Neural cell (in vitro differentiated cells): ENCODE measurements around the gene PNLIP. TPM values are rescaled to one million over a fixed set of nuclear protein-coding genes. Genes with fewer than 3 reads are reported as not detected.

Experiments
- H2AFZ ChIP-seq: fragments of 200-600, 300-800 bp; sonication (generic), shearing (Covaris generic); 2 replicates; pipeline ENCODE4 v1.6.0; 2014; ENCODE audit warnings: low read depth, mild to moderate bottlenecking, antibody characterized with exemption, low read length, moderate library complexity
- H3F3A ChIP-seq: fragments of 200-600 bp; shearing (Covaris generic); 2 replicates; pipeline ENCODE4 v1.6.1; 2016; ENCODE audit warnings: mild to moderate bottlenecking, moderate library complexity, mixed read lengths, antibody characterized with exemption, low read length; ENCODE audit not compliant: insufficient read depth, poor library complexity, severe bottlenecking
- H3K27ac ChIP-seq: fragments of 200-600, 300-800 bp; sonication (generic), shearing (Covaris generic); 2 replicates; pipeline ENCODE4 v1.5.1; 2014; ENCODE audit warnings: mild to moderate bottlenecking, low read length, moderate library complexity
- H3K27me3 ChIP-seq: fragments of 300-800, 200-600 bp; sonication (generic), shearing (Covaris generic); 2 replicates; pipeline ENCODE4 v1.6.0; 2014; ENCODE audit warnings: mild to moderate bottlenecking, low read depth, low read length, moderate library complexity; ENCODE audit not compliant: insufficient read depth
- H3K36me3 ChIP-seq: fragments of 300-800, 200-600 bp; sonication (generic), shearing (Covaris generic); 2 replicates; pipeline ENCODE4 v1.5.1; 2014; ENCODE audit warnings: mild to moderate bottlenecking, antibody characterized with exemption, low read length, moderate library complexity; ENCODE audit not compliant: insufficient read depth
- H3K4me2 ChIP-seq: fragments of 300-800, 200-600 bp; sonication (generic), shearing (Covaris generic); 2 replicates; pipeline ENCODE4 v1.6.0; 2014; ENCODE audit warnings: mild to moderate bottlenecking, low read length
- H3K4me3 ChIP-seq: fragments of 300-800, 200-600 bp; sonication (generic), shearing (Covaris generic); 2 replicates; pipeline ENCODE4 v1.5.1; 2014; ENCODE audit warnings: mild to moderate bottlenecking, low read length, moderate library complexity
- H3K79me2 ChIP-seq: fragments of 200-600 bp; shearing (Covaris generic); replicated peaks from 2 replicates; pipeline ENCODE4 v1.6.0; 2014; ENCODE audit warnings: mild to moderate bottlenecking, low read length, moderate library complexity; ENCODE audit not compliant: insufficient read depth
- H3K9ac ChIP-seq: fragments of 300-800, 200-600 bp; sonication (generic), shearing (Covaris generic); 2 replicates; pipeline ENCODE4 v1.6.1; 2016; ENCODE audit warnings: mild to moderate bottlenecking, low read length, mixed read lengths
- H3K9me2 ChIP-seq: fragments of 200-600 bp; shearing (Covaris generic); 2 replicates; pipeline ENCODE4 v1.6.1; 2016; ENCODE audit warnings: mild to moderate bottlenecking, low read length, mixed read lengths; ENCODE audit not compliant: insufficient read depth
- H3K9me3 ChIP-seq: fragments of 200-600, 300-800 bp; sonication (generic), shearing (Covaris generic); 2 replicates; pipeline ENCODE4 v1.6.1; 2016; ENCODE audit warnings: mild to moderate bottlenecking, mixed run types, low read length, moderate library complexity, mixed read lengths
- H4K20me1 ChIP-seq: fragments of 200-600 bp; shearing (Covaris generic); 2 replicates; pipeline ENCODE4 v1.6.1; 2016; ENCODE audit warnings: mild to moderate bottlenecking, mixed run types; ENCODE audit not compliant: insufficient read depth
- EP300 ChIP-seq: fragments of 450-650 bp; conservative IDR thresholded peaks from 2 replicates; pipeline ENCODE4 v1.6.1; 2014; ENCODE audit warnings: antibody characterized with exemption, mild to moderate bottlenecking, moderate library complexity; ENCODE audit not compliant: poor library complexity, severe bottlenecking
- EZH2 ChIP-seq: fragments of 200-600, 300-800 bp; shearing (Covaris generic), sonication (generic); IDR thresholded peaks from 2 replicates; pipeline ENCODE4 v1.6.1; 2014; ENCODE audit warnings: antibody characterized with exemption, low read length, borderline replicate concordance, mild to moderate bottlenecking; ENCODE audit not compliant: insufficient read depth, poor library complexity, severe bottlenecking
- MXI1 ChIP-seq: fragments of 450-650 bp; conservative IDR thresholded peaks from 2 replicates; pipeline ENCODE4 v1.6.1; 2014; ENCODE audit warnings: antibody characterized with exemption, mild to moderate bottlenecking; ENCODE audit not compliant: poor library complexity, severe bottlenecking
- POLR2AphosphoS5 ChIP-seq: IDR thresholded peaks from 2 replicates; pipeline ENCODE4 v1.6.1; 2012
- RAD21 ChIP-seq: fragments of 450-650 bp; conservative IDR thresholded peaks from 2 replicates; pipeline ENCODE4 v1.6.1; 2014; ENCODE audit warnings: antibody characterized with exemption, mild to moderate bottlenecking, moderate library complexity
- SMC3 ChIP-seq: fragments of 450-650 bp; conservative IDR thresholded peaks from 2 replicates; pipeline ENCODE4 v1.6.1; 2014; ENCODE audit warnings: antibody characterized with exemption, mild to moderate bottlenecking, moderate library complexity; ENCODE audit not compliant: poor library complexity
- TAF1 ChIP-seq: IDR thresholded peaks from 2 replicates; pipeline ENCODE4 v1.6.1; 2012; ENCODE audit warnings: low read depth
- polyA plus RNA-seq: library from polyadenylated mRNA; depleted of rRNA; stranded (reverse); fragments of >200 nt; gene quantifications from 2 replicates; pipeline ENCODE4 v1.2.3, GENCODE V29; 2014
- TF ChIP-seq, protein P1 (sequence below): fragments of 450-650 bp; IDR thresholded peaks from 2 replicates; pipeline ENCODE4 v1.5.1; 2014; ENCODE audit warnings: antibody characterized with exemption, mild to moderate bottlenecking, moderate library complexity; ENCODE audit not compliant: poor library complexity, severe bottlenecking
- TF ChIP-seq, protein P2 (sequence below): IDR thresholded peaks from 2 replicates; pipeline ENCODE4 v1.6.1; 2012; ENCODE audit warnings: borderline replicate concordance

The PNLIP gene
- polyA plus RNA-seq, 1 donor from 2014 or later, result not detected

DNA sequence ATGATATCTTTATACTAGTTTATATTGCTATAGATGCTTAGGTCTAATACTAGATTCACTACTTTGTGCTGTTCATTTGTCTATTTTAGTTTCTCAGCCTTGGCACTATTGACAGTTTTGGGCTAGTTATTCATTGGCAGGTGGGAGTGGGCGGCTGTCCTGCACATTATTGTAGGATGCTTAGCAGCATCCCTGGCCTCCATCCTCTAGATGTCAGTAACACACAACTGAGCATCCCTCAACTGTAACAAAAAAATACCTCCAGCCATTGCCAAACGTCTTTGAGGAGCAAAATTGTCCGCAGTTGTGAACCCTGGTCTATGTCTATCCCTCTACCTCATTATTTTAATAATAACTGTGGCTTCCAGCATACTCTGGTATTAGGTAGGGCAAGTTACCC is 34.4 kb upstream of the PNLIP start:
- Histone ChIP-seq H2AFZ (no peak overlapping the region), H3K9me3 (no peaks in the 10 kb centered on the region), H3K4me2 (no peak overlapping the region), H3K9me2 (no peaks in the 10 kb centered on the region), H3K27ac (no peak overlapping the region), H3F3A (no peaks in the 10 kb centered on the region), H3K36me3 (no peaks in the 10 kb centered on the region), H3K4me3 (no peak overlapping the region), H3K79me2 (no peaks in the 10 kb centered on the region), H4K20me1 (no peaks in the 10 kb centered on the region), H3K9ac (no peak overlapping the region), H3K27me3 (no peaks in the 10 kb centered on the region)
- TF ChIP-seq RAD21 (no peak), EZH2 (no peak)
- TF ChIP-seq, protein P1, sequence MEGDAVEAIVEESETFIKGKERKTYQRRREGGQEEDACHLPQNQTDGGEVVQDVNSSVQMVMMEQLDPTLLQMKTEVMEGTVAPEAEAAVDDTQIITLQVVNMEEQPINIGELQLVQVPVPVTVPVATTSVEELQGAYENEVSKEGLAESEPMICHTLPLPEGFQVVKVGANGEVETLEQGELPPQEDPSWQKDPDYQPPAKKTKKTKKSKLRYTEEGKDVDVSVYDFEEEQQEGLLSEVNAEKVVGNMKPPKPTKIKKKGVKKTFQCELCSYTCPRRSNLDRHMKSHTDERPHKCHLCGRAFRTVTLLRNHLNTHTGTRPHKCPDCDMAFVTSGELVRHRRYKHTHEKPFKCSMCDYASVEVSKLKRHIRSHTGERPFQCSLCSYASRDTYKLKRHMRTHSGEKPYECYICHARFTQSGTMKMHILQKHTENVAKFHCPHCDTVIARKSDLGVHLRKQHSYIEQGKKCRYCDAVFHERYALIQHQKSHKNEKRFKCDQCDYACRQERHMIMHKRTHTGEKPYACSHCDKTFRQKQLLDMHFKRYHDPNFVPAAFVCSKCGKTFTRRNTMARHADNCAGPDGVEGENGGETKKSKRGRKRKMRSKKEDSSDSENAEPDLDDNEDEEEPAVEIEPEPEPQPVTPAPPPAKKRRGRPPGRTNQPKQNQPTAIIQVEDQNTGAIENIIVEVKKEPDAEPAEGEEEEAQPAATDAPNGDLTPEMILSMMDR, result peak; percentile 17
- TF ChIP-seq, protein P2, sequence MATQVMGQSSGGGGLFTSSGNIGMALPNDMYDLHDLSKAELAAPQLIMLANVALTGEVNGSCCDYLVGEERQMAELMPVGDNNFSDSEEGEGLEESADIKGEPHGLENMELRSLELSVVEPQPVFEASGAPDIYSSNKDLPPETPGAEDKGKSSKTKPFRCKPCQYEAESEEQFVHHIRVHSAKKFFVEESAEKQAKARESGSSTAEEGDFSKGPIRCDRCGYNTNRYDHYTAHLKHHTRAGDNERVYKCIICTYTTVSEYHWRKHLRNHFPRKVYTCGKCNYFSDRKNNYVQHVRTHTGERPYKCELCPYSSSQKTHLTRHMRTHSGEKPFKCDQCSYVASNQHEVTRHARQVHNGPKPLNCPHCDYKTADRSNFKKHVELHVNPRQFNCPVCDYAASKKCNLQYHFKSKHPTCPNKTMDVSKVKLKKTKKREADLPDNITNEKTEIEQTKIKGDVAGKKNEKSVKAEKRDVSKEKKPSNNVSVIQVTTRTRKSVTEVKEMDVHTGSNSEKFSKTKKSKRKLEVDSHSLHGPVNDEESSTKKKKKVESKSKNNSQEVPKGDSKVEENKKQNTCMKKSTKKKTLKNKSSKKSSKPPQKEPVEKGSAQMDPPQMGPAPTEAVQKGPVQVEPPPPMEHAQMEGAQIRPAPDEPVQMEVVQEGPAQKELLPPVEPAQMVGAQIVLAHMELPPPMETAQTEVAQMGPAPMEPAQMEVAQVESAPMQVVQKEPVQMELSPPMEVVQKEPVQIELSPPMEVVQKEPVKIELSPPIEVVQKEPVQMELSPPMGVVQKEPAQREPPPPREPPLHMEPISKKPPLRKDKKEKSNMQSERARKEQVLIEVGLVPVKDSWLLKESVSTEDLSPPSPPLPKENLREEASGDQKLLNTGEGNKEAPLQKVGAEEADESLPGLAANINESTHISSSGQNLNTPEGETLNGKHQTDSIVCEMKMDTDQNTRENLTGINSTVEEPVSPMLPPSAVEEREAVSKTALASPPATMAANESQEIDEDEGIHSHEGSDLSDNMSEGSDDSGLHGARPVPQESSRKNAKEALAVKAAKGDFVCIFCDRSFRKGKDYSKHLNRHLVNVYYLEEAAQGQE, result no peak

DNA sequence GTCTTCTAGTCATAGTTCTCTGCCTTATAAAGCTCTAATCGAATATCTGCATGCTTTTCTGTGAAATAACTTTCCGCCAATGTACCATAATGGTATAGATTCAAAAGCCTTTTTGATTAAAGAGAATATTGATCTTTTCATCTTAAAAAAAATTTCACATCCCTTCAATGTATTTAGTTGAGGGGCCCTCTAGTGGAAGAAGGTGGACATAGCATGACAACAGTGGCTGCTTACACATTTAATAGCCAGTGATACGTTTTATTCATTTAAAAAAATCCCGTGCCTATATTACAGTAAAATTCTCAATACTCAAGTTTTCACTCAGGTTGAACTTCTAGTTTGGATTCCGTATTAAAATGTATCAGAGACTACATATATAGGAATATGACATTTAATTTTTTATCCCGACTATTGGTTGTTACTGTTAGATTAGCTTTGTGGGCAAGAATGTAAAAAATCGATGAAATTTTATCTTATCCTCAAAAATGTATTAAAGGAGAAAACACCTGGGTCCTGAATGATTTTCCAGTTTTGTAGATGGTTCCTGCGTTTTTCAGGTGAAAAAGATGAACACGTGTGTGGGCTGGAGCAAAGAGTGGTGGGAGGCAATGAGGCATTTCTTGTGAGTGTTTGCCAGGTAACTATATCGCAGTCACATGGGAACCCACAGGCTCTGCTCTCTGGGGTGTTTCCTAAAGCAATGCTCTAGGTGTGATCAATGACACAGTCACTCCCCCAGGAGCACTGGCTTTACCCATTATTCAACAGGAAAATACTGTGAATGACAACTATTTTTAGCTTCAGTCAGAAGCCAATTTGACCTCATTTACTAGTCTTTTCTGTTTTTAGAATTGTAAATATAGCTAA is 24.1 kb upstream of the PNLIP start:
- Histone ChIP-seq H3F3A (no peaks in the 10 kb centered on the region), H3K27ac (no peak overlapping the region), H3K79me2 (no peaks in the 10 kb centered on the region), H3K27me3 (no peaks in the 10 kb centered on the region), H3K9ac (no peak overlapping the region), H2AFZ (no peak overlapping the region), H3K36me3 (no peaks in the 10 kb centered on the region), H3K9me2 (no peaks in the 10 kb centered on the region), H3K4me2 (no peak overlapping the region), H3K4me3 (no peak overlapping the region), H4K20me1 (no peaks in the 10 kb centered on the region), H3K9me3 (no peaks in the 10 kb centered on the region)
- TF ChIP-seq, protein P1, result peak; percentile 77
- TF ChIP-seq RAD21 (peak; percentile 66), SMC3 (peak; percentile 70), POLR2AphosphoS5 (no peak), MXI1 (no peak), EZH2 (no peak), EP300 (no peak), TAF1 (no peak)
- TF ChIP-seq, protein P2, result no peak
